ENCODE measurements around the gene TAF4. TPM values are rescaled to one million over a fixed set of nuclear protein-coding genes. Genes with fewer than 3 reads are reported as not detected.
"Not testable (repeated sequence)": the region's sequence is repeated elsewhere in the genome, so short reads cannot be mapped to it uniquely, and the experiment has no call there.

Gene TAF4
- total RNA-seq, 1 donor from 2014 or later: 6.5 TPM

DNA sequence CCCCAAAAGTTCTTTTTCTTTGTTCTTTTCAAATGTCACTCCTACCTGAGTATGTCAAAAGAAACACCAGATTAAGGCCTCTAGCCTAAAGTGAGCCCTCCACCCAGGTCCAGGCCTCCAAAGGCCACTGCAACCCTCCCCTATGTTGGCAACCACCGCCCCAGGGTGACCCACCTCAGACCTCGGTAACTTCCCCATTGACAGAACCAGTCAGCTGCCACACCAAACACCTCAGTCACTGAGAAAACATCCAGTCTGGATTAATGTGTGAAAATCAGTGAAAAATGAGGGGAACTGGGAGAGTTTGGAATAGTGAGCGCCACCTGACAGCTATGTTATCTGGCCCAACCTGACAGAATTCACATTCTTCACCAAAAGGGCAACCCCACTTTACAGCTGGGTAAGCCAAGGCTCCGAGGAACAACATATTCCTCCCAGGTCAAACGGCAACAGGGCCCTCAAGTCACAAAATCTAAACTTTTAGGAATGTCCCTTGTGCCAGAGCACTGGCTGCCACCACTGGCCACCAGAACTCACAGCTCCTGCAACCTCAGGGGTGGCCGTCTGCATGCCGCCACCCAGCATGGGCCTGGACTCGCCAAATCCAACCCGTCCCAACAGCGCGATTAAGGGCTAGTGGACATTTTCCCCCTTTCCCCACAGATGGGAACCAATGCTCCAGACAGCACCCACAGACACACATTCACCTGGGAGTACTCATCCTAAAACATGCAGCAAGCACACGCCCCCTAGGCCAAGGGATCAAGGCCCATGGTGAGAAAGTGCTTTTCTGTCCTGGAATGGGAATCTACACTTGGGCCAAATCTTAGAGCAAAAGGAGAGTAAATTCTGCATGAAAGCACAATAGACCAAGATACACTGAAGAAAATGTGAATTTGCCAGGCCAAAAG is 4.8 kb downstream of the TAF4 start:
- no peak for DNase-seq (ENCODE audit: low read depth)
- no peak overlapping the region for H3K4me3 ChIP-seq (ENCODE audit: low read depth, low read length)
- TF ChIP-seq, protein P1, sequence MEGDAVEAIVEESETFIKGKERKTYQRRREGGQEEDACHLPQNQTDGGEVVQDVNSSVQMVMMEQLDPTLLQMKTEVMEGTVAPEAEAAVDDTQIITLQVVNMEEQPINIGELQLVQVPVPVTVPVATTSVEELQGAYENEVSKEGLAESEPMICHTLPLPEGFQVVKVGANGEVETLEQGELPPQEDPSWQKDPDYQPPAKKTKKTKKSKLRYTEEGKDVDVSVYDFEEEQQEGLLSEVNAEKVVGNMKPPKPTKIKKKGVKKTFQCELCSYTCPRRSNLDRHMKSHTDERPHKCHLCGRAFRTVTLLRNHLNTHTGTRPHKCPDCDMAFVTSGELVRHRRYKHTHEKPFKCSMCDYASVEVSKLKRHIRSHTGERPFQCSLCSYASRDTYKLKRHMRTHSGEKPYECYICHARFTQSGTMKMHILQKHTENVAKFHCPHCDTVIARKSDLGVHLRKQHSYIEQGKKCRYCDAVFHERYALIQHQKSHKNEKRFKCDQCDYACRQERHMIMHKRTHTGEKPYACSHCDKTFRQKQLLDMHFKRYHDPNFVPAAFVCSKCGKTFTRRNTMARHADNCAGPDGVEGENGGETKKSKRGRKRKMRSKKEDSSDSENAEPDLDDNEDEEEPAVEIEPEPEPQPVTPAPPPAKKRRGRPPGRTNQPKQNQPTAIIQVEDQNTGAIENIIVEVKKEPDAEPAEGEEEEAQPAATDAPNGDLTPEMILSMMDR (conservative IDR thresholded peaks at IDR 0.05; ENCODE audit: low read depth, low read length): no peak

- TF ChIP-seq, protein P1 (conservative IDR thresholded peaks at IDR 0.05; ENCODE audit: low read depth, low read length): no peak
- no peak overlapping the region for H3K4me3 ChIP-seq (ENCODE audit: low read depth, low read length)
These were observed 5.6 kb downstream of the TAF4 start for GRCh38 chr20:62059920-62060630.

GRCh38 chr20:62059401-62059800 is 6.3 kb downstream of the TAF4 start:
- DNase-seq (ENCODE audit: low read depth): no peak
- no peak overlapping the region for H3K4me3 ChIP-seq (ENCODE audit: low read depth, low read length)
- TF ChIP-seq, protein P1 (conservative IDR thresholded peaks at IDR 0.05; ENCODE audit: low read depth, low read length): no peak

More at GRCh38 chr20:62059920-62060630, 5.6 kb downstream of the TAF4 start:
- DNase-seq (ENCODE audit: low read depth): no peak

- H3K4me3 ChIP-seq (ENCODE audit: low read depth, low read length): no peak overlapping the region
- no peak for DNase-seq (ENCODE audit: low read depth)
- TF ChIP-seq, protein P1 (conservative IDR thresholded peaks at IDR 0.05; ENCODE audit: low read depth, low read length): no peak
These were observed 6.7 kb downstream of the TAF4 start for GRCh38 chr20:62058941-62059340.

DNA sequence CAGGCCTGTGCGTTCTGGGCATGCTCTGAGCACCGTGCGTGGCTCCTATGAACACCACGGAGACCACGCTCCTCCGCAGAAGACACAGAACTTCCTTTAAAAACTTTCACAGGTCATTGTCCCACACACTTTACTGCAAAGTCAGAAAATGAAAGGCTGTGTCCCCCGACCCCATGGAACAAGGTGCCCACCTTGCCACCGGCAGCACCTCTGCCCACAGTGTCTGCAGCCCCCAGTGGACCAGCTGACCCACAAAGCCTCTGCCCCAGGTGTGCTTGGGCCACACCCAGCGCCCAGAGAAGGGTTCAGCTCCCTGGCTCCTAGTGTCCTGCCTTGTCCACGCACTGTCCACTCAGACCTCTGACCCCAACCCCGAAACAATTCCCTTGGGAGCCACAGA is 8.7 kb downstream of the TAF4 start:
- no peak overlapping the region for H3K4me3 ChIP-seq (ENCODE audit: low read depth, low read length)
- TF ChIP-seq, protein P1 (conservative IDR thresholded peaks at IDR 0.05; ENCODE audit: low read depth, low read length): no peak
- DNase-seq (ENCODE audit: low read depth): no peak

GRCh38 chr20:62056377-62056776 is 9.3 kb downstream of the TAF4 start:
- no peak overlapping the region for H3K4me3 ChIP-seq (ENCODE audit: low read depth, low read length)
- DNase-seq (ENCODE audit: low read depth): no peak
- TF ChIP-seq, protein P1 (conservative IDR thresholded peaks at IDR 0.05; ENCODE audit: low read depth, low read length): no peak

GRCh38 chr20:62055862-62056115 is 9.9 kb downstream of the TAF4 start:
- H3K4me3 ChIP-seq (ENCODE audit: low read depth, low read length); DNase-seq (ENCODE audit: low read depth): not testable (repeated sequence)
